ENCODE measurements around the gene BET1L.
A peak's percentile ranks its signal among the peaks of the same experiment; 100 is the strongest.
"Not testable (repeated sequence)": the region's sequence is repeated elsewhere in the genome, so short reads cannot be mapped to it uniquely, and the experiment has no call there.

Gene BET1L, protein sequence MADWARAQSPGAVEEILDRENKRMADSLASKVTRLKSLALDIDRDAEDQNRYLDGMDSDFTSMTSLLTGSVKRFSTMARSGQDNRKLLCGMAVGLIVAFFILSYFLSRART

DNA sequence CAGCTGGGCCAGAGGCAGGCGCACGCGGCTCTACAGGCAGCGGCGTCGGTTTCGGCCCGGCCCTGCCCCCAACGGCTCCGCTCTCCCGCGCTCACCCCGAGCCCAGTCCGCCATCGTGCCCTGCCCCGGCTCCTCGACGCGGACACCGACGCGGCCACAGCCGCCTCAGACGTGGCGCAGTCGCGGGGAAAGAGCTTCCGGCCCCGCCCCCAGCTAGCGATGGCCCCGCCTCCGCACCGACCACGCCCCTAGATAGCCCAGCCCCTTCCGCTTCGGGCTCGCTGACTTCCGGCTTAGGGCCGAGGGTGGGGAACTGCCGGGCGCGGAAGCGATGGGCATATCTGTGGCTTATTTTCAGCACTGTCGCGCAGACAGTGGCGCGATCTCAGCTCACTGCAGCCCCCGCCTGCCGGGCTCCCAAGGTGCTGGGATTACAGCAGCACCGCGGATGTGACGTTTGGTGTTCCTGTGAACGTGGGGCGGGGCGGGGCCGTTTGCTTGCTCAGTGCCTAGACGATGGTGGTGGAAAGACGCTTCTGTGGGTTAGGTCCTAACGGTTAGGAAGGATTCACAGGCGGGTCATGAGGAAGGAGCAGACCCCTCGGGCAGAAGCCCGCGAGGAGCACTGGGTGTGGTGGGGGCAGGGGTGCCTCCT lies at the start of gene BET1L, which contains the start of gene RIC8A:
Gene BET1L (minus strand): TSS at position 192 of the 655 bp plus-strand sequence. CDS start 78 bp downstream, at position 114.
Gene RIC8A (plus strand): TSS at position 501 of the 655 bp plus-strand sequence. CDS start 1,147 bp downstream, outside the sequence.
- H3K36me3 Mint-ChIP-seq: peaks cover 14% of the 10 kb centered on the region
- no peaks in the 10 kb centered on the region for H3K9me3 Mint-ChIP-seq
- peaks cover 26% of the 10 kb centered on the region for H3K4me1 Mint-ChIP-seq
- H3K27me3 Mint-ChIP-seq: no peaks in the 10 kb centered on the region
- peak within 1 kb of the TSS; percentile 90 for H3K27ac Mint-ChIP-seq
- peak within 1 kb of the TSS; percentile 90 for H3K4me3 Mint-ChIP-seq
- ATAC-seq (ENCODE audit: low read depth): peak; percentile 80
- peak; percentile 96 to 98 for DNase-seq (ENCODE audit: low spot score in 2 of 2)

DNA sequence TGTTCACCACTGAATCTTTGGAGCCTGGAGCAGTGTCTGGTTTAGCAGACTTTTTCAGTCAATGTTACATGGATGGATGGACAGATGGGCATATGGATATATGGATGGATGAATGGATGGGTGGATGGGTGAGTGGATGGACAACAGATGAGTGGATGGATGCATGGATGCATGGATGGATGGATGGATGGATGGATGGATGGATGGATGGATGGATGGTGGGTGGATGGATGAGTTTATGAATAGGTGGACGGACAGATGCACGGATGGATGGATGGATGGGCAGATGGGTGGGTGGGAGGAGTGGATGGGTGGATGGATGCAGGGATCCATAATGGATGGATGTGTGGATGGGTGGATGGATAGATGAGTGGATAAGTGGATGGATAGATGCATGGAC lies 48.6 kb upstream of the BET1L start:
- Mint-ChIP-seq H3K9me3 (peaks cover 2% of the 10 kb centered on the region), H3K4me3 (no peak overlapping the region), H3K27ac (no peak overlapping the region), H3K36me3 (peaks cover 18% of the 10 kb centered on the region), H3K27me3 (no peaks in the 10 kb centered on the region), H3K4me1 (peaks cover 18% of the 10 kb centered on the region)
- no peak for ATAC-seq (ENCODE audit: low read depth)
- DNase-seq (ENCODE audit: low spot score in 2 of 2): no peak

DNA sequence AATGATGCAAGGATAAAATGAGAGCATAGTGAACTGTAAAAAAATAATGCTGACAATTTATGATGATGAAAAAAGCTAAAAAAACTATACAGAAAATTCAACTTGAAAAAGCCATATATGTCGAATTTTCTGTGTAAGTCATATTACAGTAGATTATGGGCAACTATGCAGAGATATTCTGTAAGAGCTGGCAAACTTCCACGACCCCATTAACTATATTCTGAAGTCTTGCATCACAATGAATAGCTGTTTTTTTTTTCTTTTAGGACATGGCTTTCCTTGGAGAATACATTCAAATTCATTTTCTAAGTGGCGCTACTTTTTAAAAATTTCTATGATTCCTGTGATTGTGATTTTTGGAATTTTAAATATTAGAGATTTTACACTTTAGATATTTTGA lies 48.0 kb upstream of the BET1L start:
- DNase-seq (ENCODE audit: low spot score in 2 of 2) (no peak), ATAC-seq (ENCODE audit: low read depth) (no peak)
- Mint-ChIP-seq H3K4me1 (peaks cover 19% of the 10 kb centered on the region), H3K27ac (no peak overlapping the region), H3K27me3 (no peaks in the 10 kb centered on the region), H3K4me3 (no peak overlapping the region), H3K9me3 (peaks cover 1% of the 10 kb centered on the region), H3K36me3 (peaks cover 18% of the 10 kb centered on the region)

DNA sequence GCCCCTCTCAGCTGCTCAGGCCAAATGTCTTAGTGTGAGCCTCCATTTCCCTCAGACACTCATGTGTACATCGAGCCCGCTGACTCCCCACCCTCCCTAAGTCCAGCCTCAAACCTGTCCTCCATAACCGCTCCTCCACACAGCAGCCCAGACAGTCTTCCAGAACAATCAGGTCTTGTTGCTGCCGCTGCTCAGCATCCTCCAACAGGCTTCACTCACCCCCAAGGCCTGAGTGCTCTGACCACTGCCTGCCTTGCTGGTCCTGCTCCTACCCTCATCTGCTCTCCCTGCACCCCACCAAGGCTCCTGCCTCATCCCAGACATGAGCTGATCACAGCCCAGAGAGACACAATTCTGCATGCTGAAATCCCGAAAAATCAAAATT lies 46.7 kb upstream of the BET1L start:
- H3K36me3 Mint-ChIP-seq: peaks cover 22% of the 10 kb centered on the region
- H3K4me1 Mint-ChIP-seq: peaks cover 22% of the 10 kb centered on the region
- H3K27ac Mint-ChIP-seq: no peak overlapping the region
- H3K4me3 Mint-ChIP-seq: no peak overlapping the region
- H3K9me3 Mint-ChIP-seq: peaks cover 1% of the 10 kb centered on the region
- H3K27me3 Mint-ChIP-seq: no peaks in the 10 kb centered on the region
- DNase-seq (ENCODE audit: low spot score in 2 of 2): no peak
- ATAC-seq (ENCODE audit: low read depth): no peak

DNA sequence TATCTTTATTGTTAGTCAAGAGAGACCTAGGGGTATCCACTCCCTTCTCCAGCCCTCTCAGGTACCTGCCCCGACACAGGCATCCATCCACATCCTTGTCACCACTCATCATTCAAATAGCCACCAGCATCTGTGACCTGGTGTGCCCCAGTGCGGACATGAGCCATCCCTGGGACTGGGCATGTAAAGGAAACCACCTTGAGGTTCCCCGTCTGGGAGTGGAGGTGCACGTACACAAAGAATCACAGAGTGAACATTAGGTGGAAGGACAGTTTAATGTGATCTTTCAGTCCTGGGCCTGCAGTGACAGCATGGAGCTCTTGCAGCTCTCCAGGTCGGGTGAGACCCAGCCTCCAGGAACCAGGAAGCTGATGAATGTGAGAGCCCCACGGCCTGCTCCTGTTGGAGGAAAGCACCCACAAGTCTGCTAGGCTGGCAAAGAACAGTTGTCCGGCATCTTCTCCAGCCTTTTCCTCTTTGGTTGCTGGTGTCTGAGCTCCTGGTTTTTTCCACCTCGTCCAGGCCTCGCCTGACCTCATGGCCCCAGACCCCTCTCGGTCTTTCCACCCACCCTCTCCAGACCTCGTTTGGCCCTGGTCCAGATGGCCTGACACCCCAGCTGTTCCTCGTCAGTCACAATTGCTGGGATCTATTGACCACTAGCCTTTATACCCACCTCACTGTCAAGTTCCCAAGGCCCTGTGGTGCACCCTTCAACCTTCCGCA lies 46.1 kb upstream of the BET1L start:
- Mint-ChIP-seq H3K27ac (no peak overlapping the region), H3K27me3 (no peaks in the 10 kb centered on the region), H3K36me3 (peaks cover 22% of the 10 kb centered on the region), H3K4me3 (no peak overlapping the region), H3K9me3 (peaks cover 1% of the 10 kb centered on the region), H3K4me1 (peaks cover 21% of the 10 kb centered on the region)
- ATAC-seq (ENCODE audit: low read depth) (no peak), DNase-seq (ENCODE audit: low spot score in 2 of 2) (no peak)

DNA sequence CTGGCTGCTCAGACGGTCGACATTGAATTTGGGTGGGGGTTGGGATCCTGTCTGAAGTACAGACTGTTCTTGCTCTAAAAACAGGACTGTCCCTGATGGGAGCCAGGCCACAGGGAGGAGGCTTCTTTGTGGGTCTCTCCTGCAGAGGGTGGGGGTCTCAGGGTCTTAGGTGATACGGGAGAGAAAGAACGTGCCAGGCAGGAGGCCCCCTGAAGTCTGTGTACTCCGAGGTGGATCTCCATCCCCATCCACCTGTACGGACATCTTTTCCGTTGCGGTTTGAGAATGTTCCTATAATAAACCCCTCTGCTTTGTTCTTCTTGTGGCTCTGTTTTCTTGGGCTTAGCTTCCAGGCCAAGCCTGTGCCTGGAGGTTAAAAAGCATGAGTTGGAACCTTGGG lies 45.5 kb upstream of the BET1L start:
- no peak overlapping the region for H3K27ac Mint-ChIP-seq
- DNase-seq (ENCODE audit: low spot score in 2 of 2) (no peak), ATAC-seq (ENCODE audit: low read depth) (no peak)
- peaks cover 1% of the 10 kb centered on the region for H3K9me3 Mint-ChIP-seq
- H3K27me3 Mint-ChIP-seq: no peaks in the 10 kb centered on the region
- H3K36me3 Mint-ChIP-seq: peaks cover 22% of the 10 kb centered on the region
- peaks cover 15% of the 10 kb centered on the region for H3K4me1 Mint-ChIP-seq
- no peak overlapping the region for H3K4me3 Mint-ChIP-seq

DNA sequence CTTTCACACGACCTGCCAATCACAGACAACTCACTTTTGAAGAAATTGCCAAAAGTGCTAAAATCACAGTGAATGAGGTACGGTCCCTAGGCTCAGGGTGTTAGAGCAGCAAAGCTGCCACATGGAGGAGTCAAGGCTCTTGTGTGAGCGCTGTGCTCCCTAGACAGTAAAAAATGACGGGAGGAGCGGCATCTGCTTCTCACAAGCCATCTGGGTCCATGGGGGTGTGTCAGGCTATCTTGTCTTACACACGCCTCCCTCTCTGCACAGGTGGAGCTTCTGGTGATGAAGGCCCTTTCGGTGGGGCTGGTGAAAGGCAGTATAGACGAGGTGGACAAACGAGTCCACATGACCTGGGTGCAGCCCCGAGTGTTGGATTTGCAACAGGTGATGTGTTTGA lies 44.4 kb upstream of the BET1L start:
- Mint-ChIP-seq H3K27ac (no peak overlapping the region), H3K36me3 (peaks cover 28% of the 10 kb centered on the region), H3K4me3 (no peak overlapping the region), H3K4me1 (peaks cover 11% of the 10 kb centered on the region), H3K27me3 (no peaks in the 10 kb centered on the region), H3K9me3 (peaks cover 1% of the 10 kb centered on the region)
- DNase-seq (ENCODE audit: low spot score in 2 of 2) (no peak), ATAC-seq (ENCODE audit: low read depth) (no peak)

DNA sequence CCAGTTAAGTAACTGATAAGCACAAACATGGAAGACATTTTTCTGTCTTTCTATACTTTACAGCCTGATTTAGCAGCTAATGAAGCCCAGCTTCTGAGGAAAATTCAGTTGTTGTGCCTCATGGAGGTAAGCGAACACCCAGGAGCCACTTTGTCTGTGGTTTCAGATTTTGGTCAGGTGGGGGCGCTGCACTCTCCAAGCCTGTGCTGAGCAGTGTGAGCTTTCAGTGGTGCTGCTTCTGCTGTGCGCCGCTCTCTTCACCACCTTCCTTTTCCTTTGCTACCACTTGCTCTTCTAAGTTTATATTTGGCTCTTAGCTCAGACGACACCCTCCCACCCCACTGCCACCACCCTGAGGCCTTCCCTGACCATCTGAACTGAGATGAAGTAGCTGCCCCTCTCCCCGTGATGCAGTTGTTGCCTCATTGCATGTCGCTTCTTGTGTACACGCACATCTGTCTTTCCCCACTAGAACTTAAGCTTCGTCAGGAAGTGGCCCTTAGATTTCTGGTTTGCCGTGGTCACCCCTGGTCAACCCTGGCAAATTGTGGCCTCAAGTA lies 43.6 kb upstream of the BET1L start:
- Mint-ChIP-seq H3K27me3 (no peaks in the 10 kb centered on the region), H3K36me3 (peaks cover 32% of the 10 kb centered on the region), H3K27ac (no peak overlapping the region), H3K4me1 (peaks cover 8% of the 10 kb centered on the region), H3K9me3 (peaks cover 1% of the 10 kb centered on the region), H3K4me3 (no peak overlapping the region)
- peak; percentile 70 to 79 for DNase-seq (ENCODE audit: low spot score in 2 of 2)
- ATAC-seq (ENCODE audit: low read depth): peak; percentile 99

DNA sequence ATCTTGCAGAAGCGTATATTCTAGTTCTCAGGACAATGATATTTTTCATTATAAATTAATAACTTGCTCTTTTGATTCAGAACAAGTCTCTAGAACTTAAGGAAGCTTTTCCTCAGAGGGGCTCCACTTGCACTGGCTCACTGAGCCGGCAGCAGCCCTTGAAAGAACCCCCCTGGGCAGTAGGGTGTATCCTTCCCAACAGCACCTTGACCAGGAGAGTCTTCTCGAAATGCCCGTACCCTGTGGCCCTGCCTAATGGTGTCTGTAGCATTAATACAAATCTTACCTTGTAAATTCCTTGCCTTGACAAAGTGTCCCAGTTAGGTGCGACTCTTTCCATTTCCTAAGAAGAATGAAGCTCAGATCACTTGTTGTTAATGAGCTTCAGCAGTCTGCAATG lies 43.1 kb upstream of the BET1L start:
- Mint-ChIP-seq H3K27ac (no peak overlapping the region), H3K27me3 (no peaks in the 10 kb centered on the region), H3K36me3 (peaks cover 36% of the 10 kb centered on the region), H3K4me1 (peaks cover 8% of the 10 kb centered on the region), H3K9me3 (no peaks in the 10 kb centered on the region), H3K4me3 (no peak overlapping the region)
- ATAC-seq (ENCODE audit: low read depth) (no peak), DNase-seq (ENCODE audit: low spot score in 2 of 2) (no peak)

DNA sequence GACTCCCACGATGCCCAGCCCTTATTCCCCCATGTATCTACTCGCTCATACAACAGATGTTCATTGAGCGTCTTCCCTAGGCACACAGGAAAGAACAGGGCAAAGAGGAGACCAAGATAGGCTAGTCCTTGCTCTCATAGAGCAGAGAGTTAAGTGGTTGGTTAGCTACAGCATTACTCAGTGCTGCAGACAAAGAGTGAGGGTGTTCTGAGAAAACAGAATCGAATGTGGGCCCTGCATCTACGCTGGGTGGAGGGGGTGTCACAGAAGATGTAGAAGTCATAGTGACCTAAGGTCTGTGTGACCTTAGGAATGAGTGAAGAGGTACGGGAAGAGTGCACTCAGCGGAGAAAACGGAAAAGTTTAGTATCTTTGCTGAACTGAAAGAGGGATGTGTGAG lies 41.9 kb upstream of the BET1L start:
- ATAC-seq (ENCODE audit: low read depth) (no peak), DNase-seq (ENCODE audit: low spot score in 2 of 2) (no peak)
- Mint-ChIP-seq H3K27ac (no peak overlapping the region), H3K4me3 (no peak overlapping the region), H3K27me3 (no peaks in the 10 kb centered on the region), H3K36me3 (peaks cover 40% of the 10 kb centered on the region), H3K4me1 (peaks cover 10% of the 10 kb centered on the region), H3K9me3 (no peaks in the 10 kb centered on the region)

DNA sequence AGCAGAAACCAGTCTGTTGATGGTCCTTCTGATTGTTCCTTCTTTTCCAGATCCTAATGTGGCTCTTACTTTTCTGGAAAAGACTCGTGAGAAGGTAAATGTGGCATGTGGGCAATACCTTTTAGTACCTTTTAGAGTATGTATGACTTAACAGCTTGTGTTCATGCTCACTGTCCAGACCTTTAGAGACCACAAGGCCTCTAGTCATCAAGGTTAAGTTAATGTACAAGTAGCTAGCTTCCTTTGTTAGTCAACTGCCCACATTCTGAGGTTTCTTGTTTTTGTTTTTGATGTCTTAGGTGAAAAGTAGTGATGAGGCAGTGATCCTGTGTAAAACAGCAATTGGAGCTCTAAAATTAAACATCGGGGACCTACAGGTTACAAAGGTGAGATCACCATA lies 37.2 kb upstream of the BET1L start:
- no peaks in the 10 kb centered on the region for H3K27me3 Mint-ChIP-seq
- peaks cover 17% of the 10 kb centered on the region for H3K4me1 Mint-ChIP-seq
- H3K36me3 Mint-ChIP-seq: peaks cover 42% of the 10 kb centered on the region
- ATAC-seq (ENCODE audit: low read depth) (no peak), DNase-seq (ENCODE audit: low spot score in 2 of 2) (no peak)
- H3K4me3 Mint-ChIP-seq: no peak overlapping the region
- no peak overlapping the region for H3K27ac Mint-ChIP-seq
- no peaks in the 10 kb centered on the region for H3K9me3 Mint-ChIP-seq

DNA sequence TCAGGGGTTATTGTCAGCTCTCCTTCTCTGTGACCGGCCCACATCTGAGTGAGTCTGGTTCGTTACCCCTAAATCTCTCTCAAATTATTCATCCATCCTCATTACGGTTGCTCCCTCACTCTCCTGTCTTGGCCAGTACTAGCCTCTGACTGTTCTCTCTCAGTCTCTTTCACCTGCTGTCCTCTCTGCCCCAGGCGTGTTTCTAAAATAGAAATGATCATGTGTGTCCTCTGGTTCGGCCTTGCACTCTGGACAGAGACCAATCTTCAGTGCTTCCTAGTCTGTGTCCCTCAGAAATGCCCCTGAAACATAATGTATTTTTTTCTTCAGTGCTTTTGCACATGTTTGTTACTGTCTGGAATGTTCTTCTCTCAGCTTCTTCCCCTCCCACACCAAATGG lies 34.4 kb upstream of the BET1L start:
- H3K36me3 Mint-ChIP-seq: peaks cover 32% of the 10 kb centered on the region
- no peak for DNase-seq (ENCODE audit: low spot score in 2 of 2)
- peak overlapping the region; percentile 9 for H3K27ac Mint-ChIP-seq
- peaks cover 17% of the 10 kb centered on the region for H3K4me1 Mint-ChIP-seq
- H3K9me3 Mint-ChIP-seq: no peaks in the 10 kb centered on the region
- ATAC-seq (ENCODE audit: low read depth): no peak
- H3K27me3 Mint-ChIP-seq: no peaks in the 10 kb centered on the region
- no peak overlapping the region for H3K4me3 Mint-ChIP-seq

DNA sequence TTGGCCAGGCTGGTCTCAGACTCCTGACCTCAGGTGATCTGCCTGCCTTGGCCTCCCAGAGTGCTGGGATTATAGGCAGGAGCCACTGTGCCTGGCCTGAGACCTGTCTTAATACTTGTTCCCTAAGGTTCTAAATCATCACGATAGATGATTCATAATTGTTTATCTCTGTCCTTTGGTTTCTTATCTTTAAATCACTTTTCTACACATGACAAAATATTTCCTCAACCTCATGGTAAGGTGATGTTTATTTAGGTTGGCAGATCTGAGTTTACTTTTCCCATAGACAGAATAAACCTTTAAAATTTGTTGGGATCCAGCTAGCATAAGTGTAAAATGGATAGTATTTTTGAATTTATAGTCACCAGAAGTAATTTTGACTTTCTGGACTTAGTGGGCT lies 33.1 kb upstream of the BET1L start:
- Mint-ChIP-seq H3K36me3 (peaks cover 24% of the 10 kb centered on the region), H3K27ac (no peak overlapping the region), H3K4me3 (no peak overlapping the region), H3K4me1 (peaks cover 20% of the 10 kb centered on the region), H3K9me3 (no peaks in the 10 kb centered on the region), H3K27me3 (no peaks in the 10 kb centered on the region)
- DNase-seq (ENCODE audit: low spot score in 2 of 2) (no peak), ATAC-seq (ENCODE audit: low read depth) (no peak)

DNA sequence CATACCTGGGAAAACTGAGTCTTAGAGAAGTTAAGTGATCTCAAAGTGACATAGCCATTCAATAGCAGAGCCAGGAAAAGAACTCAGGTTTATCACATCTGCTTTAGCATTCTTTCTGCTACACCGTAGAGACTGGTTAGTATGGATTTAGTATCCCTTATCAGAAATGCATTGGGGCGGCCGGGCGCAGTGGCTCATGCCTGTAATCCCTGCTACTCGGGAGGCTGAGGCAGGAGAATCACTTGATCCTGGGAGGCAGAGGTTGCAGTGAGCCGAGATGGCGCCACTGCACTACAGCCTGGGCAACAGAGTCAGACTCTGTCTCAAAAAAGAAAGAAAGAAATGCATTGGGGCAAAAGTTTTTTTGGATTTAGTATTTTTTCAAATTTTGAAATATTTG lies 31.1 kb upstream of the BET1L start:
- not testable (repeated sequence) for H3K27me3 Mint-ChIP-seq; H3K27ac Mint-ChIP-seq; DNase-seq (ENCODE audit: low spot score in 2 of 2); H3K4me3 Mint-ChIP-seq; H3K9me3 Mint-ChIP-seq; ATAC-seq (ENCODE audit: low read depth)
- peaks cover 20% of the 10 kb centered on the region for H3K4me1 Mint-ChIP-seq
- H3K36me3 Mint-ChIP-seq: peaks cover 18% of the 10 kb centered on the region
